Measurements from ENCODE around the gene FFAR1.

FFAR1 gene

DNA sequence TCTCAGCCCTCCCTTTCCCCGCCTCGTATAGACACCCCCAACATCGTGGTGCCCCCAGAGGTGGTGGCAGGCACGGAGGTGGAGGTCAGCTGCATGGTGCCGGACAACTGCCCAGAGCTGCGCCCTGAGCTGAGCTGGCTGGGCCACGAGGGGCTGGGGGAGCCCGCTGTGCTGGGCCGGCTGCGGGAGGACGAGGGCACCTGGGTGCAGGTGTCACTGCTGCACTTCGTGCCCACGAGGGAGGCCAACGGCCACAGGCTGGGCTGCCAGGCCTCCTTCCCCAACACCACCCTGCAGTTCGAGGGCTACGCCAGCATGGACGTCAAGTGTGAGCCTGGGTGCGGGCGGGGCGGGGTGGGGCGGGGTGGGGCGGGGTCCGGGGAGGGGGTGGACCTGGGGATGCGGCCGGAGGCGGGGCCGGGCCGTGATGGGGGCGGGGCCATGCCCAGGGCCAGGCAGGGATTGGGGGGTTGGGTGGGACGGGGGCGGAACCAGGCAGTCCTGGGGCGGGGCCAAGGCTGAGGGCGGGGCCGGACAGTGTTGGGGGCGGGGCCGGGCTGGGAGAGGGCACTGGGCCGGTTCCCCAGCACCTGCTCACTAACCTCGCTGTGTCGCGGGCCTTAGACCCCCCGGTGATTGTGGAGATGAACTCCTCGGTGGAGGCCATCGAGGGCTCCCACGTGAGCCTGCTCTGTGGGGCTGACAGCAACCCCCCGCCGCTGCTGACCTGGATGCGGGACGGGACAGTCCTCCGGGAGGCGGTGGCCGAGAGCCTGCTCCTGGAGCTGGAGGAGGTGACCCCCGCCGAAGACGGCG, 48.0 kb upstream of the FFAR1 start:
- ATAC-seq, result no peak
- TF ChIP-seq ISL1 (CRISPR knock-in tag; IDR thresholded peaks at IDR 0.05) (no peak), BACH2 (CRISPR knock-in tag; IDR thresholded peaks at IDR 0.05; ENCODE audit: borderline replicate concordance) (no peak), POU6F1 (CRISPR knock-in tag; IDR thresholded peaks at IDR 0.05; ENCODE audit: borderline replicate concordance, low read depth) (no peak), GLIS3 (CRISPR knock-in tag; IDR thresholded peaks at IDR 0.05) (no peak), TCF4 (CRISPR knock-in tag; IDR thresholded peaks at IDR 0.05; ENCODE audit: borderline replicate concordance) (no peak), ZFP3 (CRISPR knock-in tag; IDR thresholded peaks at IDR 0.05) (no peak), PPARA (CRISPR knock-in tag; IDR thresholded peaks at IDR 0.05; ENCODE audit: borderline replicate concordance) (no peak), ZFP30 (CRISPR knock-in tag; IDR thresholded peaks at IDR 0.05) (no peak), CSRNP3 (CRISPR knock-in tag; IDR thresholded peaks at IDR 0.05) (no peak), SNAI2 (CRISPR knock-in tag; IDR thresholded peaks at IDR 0.05) (no peak), ZNF8 (CRISPR knock-in tag; IDR thresholded peaks at IDR 0.05) (no peak)

DNA sequence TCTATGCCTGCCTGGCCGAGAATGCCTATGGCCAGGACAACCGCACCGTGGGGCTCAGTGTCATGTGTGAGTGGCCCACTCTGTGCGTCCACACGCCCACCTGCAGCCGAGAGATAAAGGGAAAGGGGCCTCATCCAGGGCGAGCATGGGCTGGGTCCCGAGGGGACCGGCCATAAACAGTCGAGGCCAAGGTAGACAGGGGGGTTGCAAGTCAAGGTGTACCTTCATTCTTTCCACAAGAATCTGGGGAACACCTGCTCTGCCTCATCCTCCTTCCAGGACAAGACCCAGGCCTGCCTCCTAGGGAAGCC, 47.4 kb upstream of the FFAR1 start:
- no peak for ATAC-seq
- TF ChIP-seq ZFP3 (CRISPR knock-in tag; IDR thresholded peaks at IDR 0.05) (no peak), TCF4 (CRISPR knock-in tag; IDR thresholded peaks at IDR 0.05; ENCODE audit: borderline replicate concordance) (no peak)

DNA sequence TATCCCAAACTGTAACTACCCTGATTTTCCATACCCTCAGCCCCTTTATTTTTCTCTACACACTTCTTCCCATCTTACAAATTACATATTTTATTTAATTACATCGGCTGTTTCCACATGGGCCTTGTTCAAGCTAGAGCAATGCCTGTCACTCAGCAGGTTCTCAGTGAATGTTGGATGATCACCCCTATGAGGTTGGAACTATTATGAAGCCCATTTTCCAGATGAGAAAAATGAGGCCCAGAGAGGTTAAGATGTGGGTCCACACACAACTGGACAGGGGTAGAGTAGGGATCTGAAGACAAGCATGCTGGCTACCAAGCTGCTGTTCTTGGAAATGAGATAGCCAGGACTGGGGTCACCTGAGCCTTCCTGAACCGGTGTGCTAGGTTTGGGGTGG, 45.7 kb upstream of the FFAR1 start:
- TF ChIP-seq ZC3H10 (CRISPR knock-in tag; IDR thresholded peaks at IDR 0.05) (no peak), TOX (CRISPR knock-in tag; IDR thresholded peaks at IDR 0.05; ENCODE audit: borderline replicate concordance) (no peak), ESRRG (CRISPR knock-in tag; IDR thresholded peaks at IDR 0.05) (no peak), ZNF8 (CRISPR knock-in tag; IDR thresholded peaks at IDR 0.05) (no peak), SNAI2 (CRISPR knock-in tag; IDR thresholded peaks at IDR 0.05) (no peak), ZNF70 (CRISPR knock-in tag; IDR thresholded peaks at IDR 0.05) (no peak), ZFP30 (CRISPR knock-in tag; IDR thresholded peaks at IDR 0.05) (no peak), PPARA (CRISPR knock-in tag; IDR thresholded peaks at IDR 0.05; ENCODE audit: borderline replicate concordance) (no peak), GLIS3 (CRISPR knock-in tag; IDR thresholded peaks at IDR 0.05) (no peak)
- no peak for ATAC-seq

- TF ChIP-seq ISL1 (CRISPR knock-in tag; IDR thresholded peaks at IDR 0.05) (no peak), CSDC2 (CRISPR knock-in tag; IDR thresholded peaks at IDR 0.05) (no peak), CSRNP3 (CRISPR knock-in tag; IDR thresholded peaks at IDR 0.05) (no peak), TCF4 (CRISPR knock-in tag; IDR thresholded peaks at IDR 0.05; ENCODE audit: borderline replicate concordance) (no peak), ZNF565 (CRISPR knock-in tag; conservative IDR thresholded peaks at IDR 0.05; ENCODE audit: low read depth) (no peak), TSHZ2 (CRISPR knock-in tag; IDR thresholded peaks at IDR 0.05) (no peak)
- TF ChIP-seq, protein P1, sequence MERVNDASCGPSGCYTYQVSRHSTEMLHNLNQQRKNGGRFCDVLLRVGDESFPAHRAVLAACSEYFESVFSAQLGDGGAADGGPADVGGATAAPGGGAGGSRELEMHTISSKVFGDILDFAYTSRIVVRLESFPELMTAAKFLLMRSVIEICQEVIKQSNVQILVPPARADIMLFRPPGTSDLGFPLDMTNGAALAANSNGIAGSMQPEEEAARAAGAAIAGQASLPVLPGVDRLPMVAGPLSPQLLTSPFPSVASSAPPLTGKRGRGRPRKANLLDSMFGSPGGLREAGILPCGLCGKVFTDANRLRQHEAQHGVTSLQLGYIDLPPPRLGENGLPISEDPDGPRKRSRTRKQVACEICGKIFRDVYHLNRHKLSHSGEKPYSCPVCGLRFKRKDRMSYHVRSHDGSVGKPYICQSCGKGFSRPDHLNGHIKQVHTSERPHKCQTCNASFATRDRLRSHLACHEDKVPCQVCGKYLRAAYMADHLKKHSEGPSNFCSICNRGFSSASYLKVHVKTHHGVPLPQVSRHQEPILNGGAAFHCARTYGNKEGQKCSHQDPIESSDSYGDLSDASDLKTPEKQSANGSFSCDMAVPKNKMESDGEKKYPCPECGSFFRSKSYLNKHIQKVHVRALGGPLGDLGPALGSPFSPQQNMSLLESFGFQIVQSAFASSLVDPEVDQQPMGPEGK (CRISPR knock-in tag; IDR thresholded peaks at IDR 0.05; ENCODE audit: borderline replicate concordance), result no peak
- no peak for ATAC-seq
Observed at GRCh38 chr19:35302446-35302845, 45.3 kb upstream of the FFAR1 start.

Data from SK-N-SH treated with all-trans-retinoic acid at 6 μM for 48 hours (cell line).